ENCODE data around the gene NEU4.
"Not testable (repeated sequence)": the region's sequence is repeated elsewhere in the genome, so short reads cannot be mapped to it uniquely, and the experiment has no call there.

DNA sequence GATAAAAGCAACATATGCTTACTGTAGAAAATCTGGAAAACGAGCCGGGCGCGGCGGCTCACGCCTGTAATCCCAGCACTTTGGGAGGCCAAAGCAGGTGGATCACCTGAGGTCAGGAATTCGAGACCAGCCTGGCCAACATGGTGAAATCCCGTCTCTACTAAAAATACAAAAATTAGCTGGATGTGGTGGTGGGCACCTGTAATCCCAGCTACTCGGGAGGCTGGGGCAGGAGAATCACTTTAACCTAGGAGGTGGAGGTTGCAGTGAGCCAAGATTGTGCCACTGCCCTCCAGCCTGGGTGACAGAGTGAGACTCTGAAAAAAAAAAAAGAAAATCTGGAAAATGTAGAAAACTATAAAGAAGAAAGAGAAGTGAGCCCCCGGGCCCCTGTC, 8.8 kb downstream of the NEU4 start:
- not testable (repeated sequence) for TF ChIP-seq TCF7L2, POLR2AphosphoS5 (IDR thresholded peaks at IDR 0.05; ENCODE audit: low read depth, low read length)
- TF ChIP-seq, protein P1, sequence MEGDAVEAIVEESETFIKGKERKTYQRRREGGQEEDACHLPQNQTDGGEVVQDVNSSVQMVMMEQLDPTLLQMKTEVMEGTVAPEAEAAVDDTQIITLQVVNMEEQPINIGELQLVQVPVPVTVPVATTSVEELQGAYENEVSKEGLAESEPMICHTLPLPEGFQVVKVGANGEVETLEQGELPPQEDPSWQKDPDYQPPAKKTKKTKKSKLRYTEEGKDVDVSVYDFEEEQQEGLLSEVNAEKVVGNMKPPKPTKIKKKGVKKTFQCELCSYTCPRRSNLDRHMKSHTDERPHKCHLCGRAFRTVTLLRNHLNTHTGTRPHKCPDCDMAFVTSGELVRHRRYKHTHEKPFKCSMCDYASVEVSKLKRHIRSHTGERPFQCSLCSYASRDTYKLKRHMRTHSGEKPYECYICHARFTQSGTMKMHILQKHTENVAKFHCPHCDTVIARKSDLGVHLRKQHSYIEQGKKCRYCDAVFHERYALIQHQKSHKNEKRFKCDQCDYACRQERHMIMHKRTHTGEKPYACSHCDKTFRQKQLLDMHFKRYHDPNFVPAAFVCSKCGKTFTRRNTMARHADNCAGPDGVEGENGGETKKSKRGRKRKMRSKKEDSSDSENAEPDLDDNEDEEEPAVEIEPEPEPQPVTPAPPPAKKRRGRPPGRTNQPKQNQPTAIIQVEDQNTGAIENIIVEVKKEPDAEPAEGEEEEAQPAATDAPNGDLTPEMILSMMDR (IDR thresholded peaks at IDR 0.05), result not testable (repeated sequence)

Measured in Panc1 (cell line).